HG03135 (cell line): Measurements from ENCODE around the gene TIAL1.
"Not testable (repeated sequence)": the region's sequence is repeated elsewhere in the genome, so short reads cannot be mapped to it uniquely, and the experiment has no call there.

Experiments
- ATAC-seq: cut with Tn5 transposase; IDR thresholded peaks from one replicate; pipeline ENCODE4 v1.9.1; 2021; ENCODE audit warnings: mild to moderate bottlenecking, moderate library complexity; ENCODE audit not compliant: unreplicated experiment

Gene TIAL1

GRCh38 chr10:119614686-119615085, 17.9 kb upstream of the TIAL1 start:
- ATAC-seq, result no peak

- ATAC-seq, result no peak
Observed at GRCh38 chr10:119613741-119614140, 17.0 kb upstream of the TIAL1 start.

GRCh38 chr10:119611433-119611832, 14.7 kb upstream of the TIAL1 start:
- no peak for ATAC-seq

DNA sequence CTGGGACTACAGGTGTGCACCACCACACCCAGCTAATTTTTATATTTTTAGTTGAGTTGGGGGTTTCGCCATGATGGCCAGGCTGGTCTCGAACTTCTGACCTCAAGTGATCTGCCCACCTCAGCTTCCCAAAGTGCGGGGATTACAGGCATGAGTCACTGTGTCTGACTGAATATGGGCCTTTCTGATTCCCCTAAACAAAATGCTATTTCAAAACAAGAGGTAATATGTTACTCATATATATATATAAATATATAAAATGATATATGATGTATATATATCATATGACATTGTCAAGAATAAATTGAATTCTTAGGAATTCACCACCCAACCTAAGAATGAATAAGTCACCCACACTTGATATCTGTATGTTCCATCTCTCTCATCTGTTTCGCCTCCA, 12.8 kb upstream of the TIAL1 start:
- ATAC-seq, result no peak

- ATAC-seq, result no peak
Observed at GRCh38 chr10:119608316-119609155, 11.8 kb upstream of the TIAL1 start.

DNA sequence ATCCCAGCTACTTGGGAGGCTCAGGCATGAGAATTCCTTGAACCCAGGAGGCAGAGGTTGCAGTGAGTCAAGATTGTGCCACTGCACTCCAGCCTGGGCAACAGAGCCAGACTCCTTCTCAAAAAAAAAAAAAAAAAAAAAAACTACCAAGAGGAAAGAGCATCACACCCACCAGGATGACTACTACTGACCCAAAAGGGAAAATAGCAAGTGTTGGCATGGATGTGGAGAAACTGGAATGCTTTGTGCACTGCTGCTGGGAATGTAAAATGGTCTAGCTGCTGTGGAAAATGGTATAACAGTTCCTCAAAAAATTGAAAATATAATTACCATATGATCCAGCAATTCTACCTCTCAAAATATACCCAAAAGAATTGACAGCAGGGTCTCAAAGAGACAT, 7.7 kb upstream of the TIAL1 start:
- ATAC-seq, result no peak

- no peak for ATAC-seq
Observed at GRCh38 chr10:119602241-119603095, 5.7 kb upstream of the TIAL1 start.

DNA sequence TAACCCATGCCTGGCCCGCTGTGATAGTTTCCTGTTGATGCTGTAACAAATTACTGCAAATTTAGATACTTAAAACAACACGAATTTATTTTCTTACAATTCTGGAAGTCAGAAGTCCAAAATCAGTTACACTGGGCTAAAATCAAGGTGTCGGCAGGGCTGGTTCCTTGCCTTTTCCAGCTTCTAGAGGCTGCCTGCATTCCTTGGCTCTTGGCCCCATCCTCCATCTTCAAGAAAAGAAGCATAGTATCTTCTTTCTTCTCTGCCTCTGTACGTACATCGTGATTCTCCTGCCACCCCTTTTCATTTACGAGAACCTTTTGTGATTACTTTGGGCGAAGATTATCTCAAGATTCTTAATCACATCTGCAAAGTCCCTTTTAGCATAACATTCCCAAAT, 1.6 kb upstream of the TIAL1 start:
- no peak for ATAC-seq

DNA sequence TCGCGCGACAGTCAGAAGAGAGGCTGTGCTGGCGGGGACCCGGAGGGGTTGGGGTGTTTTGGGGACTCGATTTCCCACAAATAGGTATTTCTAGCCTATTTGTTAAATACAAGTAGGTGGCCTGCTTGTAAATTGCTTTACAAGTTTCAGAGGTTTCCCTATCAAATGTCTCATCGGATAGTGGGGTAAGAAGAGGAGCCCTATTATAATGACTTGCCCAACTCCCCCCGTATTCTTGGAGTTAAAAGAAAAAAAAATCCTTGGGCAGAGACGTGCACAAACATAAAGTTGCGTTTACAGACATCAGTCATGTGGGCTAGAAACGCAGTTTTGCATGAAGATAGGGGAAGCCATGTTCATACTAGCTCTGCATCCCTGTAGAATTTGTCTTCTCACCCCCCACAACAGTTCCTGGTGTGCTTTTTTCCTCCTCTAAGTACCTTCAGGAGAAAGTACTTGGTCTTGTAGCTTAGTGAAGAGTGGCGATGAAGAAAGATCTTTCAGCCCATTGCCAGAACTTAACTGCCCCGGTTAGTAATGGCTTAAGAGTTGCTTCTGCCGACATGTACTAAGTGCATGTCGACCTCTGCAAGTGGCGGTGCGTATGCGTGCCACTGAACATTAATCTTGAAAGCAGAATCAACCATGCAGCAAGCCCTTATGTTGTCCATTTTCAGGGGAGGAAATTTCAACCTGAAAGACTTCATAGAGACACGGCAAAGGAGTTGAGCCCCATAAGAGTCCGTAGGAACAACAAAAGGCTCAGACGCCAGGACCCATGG, 832 bp upstream of the TIAL1 start:
- ATAC-seq, result no peak

GRCh38 chr10:119595676-119596515, 868 bp downstream of the TIAL1 start:
- ATAC-seq, result peak; percentile 3

DNA sequence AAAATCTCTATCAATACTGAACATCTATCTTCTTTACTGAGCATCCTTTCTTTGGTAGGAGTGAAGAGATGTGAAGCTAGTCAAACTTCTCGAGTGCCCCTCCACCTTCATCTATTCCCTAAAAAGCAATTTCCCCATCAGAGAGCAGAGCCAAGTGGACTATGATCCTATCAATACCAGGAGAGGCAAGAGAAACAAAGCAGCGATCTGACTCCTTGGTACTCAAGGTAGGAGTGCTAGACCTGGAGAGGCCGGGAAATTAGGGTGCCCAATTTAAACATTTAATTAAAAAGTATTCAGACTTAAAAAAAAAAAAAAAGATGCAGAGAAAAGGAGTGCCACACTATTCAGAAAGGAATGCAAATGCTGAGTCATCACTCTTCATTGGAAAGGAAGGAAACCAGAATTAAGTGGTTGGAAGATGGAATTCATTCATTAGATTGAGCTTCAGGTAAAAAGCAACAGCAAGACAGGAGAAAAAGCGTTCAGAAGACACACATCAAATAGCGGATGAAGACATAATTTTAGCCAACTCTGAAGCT, 1.6 kb downstream of the TIAL1 start:
- no peak for ATAC-seq

DNA sequence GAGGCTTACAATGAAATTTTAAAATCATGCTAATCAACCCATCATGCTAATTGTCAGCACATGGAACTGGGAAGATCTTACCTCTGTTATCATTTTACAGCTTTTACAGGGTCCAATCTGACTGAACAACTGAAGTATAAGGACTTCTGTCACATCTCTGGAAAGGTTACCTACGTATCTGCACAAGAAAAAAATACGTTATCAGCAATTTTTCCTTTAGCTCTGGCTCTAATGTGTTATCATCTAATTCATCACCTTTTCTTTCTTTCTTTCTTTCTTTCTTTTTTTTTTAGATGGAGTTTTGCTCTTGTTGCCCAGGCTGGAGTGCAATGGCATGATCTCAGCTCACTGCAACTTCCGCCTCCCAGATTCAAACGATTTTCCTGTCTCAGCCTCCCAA, 8.7 kb downstream of the TIAL1 start:
- ATAC-seq, result no peak

- ATAC-seq, result no peak
Observed at GRCh38 chr10:119578355-119578754, 18.4 kb downstream of the TIAL1 start.

- no peak for ATAC-seq
Observed at GRCh38 chr10:119575991-119576390, 20.8 kb downstream of the TIAL1 start.

DNA sequence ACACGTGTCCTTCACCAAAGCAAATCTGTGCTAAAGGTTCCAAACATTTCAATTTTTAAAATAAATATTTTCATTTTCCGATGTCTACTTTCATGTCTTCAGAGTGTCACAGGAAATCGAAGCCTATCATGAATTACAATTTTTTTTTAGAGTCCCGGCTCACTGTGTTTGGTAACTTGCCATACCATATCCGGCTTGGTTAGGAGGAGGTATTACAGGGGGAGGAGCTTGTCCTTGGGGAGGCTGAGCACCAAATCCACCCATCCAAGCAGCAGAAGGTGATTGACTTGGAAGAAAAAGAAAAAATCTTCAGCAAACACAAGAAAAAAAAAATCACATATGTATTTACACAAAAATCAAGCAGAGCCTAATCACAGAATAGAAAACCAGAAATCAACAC, 21.3 kb downstream of the TIAL1 start:
- no peak for ATAC-seq

GRCh38 chr10:119567978-119568377, 28.8 kb downstream of the TIAL1 start:
- ATAC-seq, result no peak

DNA sequence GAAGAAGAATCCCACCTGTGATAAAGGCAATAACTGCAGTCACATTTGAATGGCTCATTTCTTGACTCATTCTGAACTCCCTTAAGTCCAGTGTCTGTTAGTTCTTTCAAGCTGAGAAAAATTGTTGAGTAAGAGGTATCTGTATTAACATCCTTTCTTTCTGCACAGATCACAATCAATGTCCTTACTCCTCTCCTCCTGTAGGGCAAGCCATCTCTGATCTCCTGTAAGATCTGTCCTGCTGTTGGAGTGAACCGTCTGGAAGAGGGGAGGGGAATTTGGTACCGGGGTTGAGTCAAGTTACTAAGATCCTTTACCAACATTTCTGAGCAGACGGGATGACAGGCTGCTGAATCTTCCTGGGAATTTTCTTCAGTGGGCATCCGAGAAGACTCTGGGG, 34.7 kb downstream of the TIAL1 start:
- no peak for ATAC-seq

GRCh38 chr10:119559511-119559910, 37.3 kb downstream of the TIAL1 start:
- not testable (repeated sequence) for ATAC-seq

DNA sequence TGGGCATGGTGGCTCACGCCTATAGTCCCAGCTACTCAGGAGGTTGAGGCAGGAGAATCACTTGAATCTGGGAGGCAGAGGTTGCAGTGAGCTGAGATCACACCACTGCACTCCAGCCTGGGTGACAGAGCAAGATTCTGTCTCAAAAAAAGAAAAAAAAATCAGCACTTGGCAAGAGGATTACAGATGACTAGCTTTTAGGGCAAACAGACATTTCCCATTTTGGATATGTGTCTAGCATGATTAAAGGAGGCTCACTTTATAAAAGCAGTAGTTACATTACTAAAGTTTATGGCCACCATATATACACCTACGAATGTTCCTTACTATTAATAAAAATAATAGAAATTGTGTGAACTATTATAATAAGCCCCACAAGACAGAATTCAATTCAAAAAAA, 40.7 kb downstream of the TIAL1 start:
- ATAC-seq, result not testable (repeated sequence)

DNA sequence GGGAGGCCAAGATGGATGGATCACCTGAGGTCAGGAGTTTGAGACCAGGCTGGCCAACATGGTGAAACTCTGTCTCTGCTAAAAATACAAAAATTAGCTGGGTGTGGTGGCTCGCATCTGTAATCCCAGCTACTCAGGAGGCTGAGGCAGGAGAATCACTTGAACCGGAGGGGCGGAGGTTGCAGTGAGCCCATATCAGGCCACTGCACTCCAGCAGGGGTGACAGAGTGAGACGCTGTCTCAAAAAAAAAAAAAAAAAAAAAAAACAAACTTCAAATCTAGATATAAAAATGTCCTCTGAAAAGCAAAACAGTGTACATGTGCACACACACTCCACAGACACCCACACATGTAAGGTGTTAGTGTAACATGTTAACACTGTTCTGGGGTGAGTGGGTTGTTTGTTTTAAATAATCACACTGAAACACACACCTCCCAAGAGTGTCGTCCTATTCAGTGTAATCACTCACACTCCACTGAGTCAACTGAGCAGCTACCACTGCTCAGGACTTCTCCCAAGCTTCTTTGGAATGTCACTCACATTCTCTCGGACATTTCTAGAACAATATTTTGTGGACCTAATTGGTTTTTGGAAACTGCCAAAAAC, 41.5 kb downstream of the TIAL1 start:
- ATAC-seq, result no peak
